NCI-H1694 (cell line): ENCODE results near the gene ABHD2.
"Not testable (repeated sequence)": the region's sequence is repeated elsewhere in the genome, so short reads cannot be mapped to it uniquely, and the experiment has no call there.

Experiments
- DNase-seq: peaks from one replicate; lab custom pipeline; 2025; lab: John Stamatoyannopoulos, UW

The ABHD2 gene

GRCh38 chr15:89087830-89088604 lies at the start of gene ABHD2:
Gene ABHD2, plus strand, starts transcription at chr15:89088456. Its CDS starts 27,872 bp downstream, at chr15:89116328.
- peak; percentile 99 for DNase-seq

GRCh38 chr15:89039142-89039541 lies 49.1 kb upstream of the ABHD2 start:
- DNase-seq, result no peak

GRCh38 chr15:89041507-89041906 lies 46.7 kb upstream of the ABHD2 start:
- no peak for DNase-seq

- no peak for DNase-seq
Observed at GRCh38 chr15:89042387-89042786, 45.9 kb upstream of the ABHD2 start.

GRCh38 chr15:89043031-89044002 lies 44.9 kb upstream of the ABHD2 start:
- DNase-seq, result no peak

GRCh38 chr15:89049016-89049666 lies 39.1 kb upstream of the ABHD2 start:
- not testable (repeated sequence) for DNase-seq

GRCh38 chr15:89051875-89052274 lies 36.4 kb upstream of the ABHD2 start:
- DNase-seq, result no peak

GRCh38 chr15:89052474-89052873 lies 35.8 kb upstream of the ABHD2 start:
- DNase-seq, result no peak

GRCh38 chr15:89054873-89055272 lies 33.4 kb upstream of the ABHD2 start:
- DNase-seq, result no peak

- DNase-seq, result peak; percentile 39
Observed at GRCh38 chr15:89057506-89058133, 30.6 kb upstream of the ABHD2 start.

- DNase-seq, result no peak
Observed at GRCh38 chr15:89058376-89058775, 29.9 kb upstream of the ABHD2 start.

- no peak for DNase-seq
Observed at GRCh38 chr15:89058876-89059405, 29.3 kb upstream of the ABHD2 start.

- DNase-seq, result no peak
Observed at GRCh38 chr15:89066280-89066679, 22.0 kb upstream of the ABHD2 start.

- no peak for DNase-seq
Observed at GRCh38 chr15:89067751-89068150, 20.5 kb upstream of the ABHD2 start.

- no peak for DNase-seq
Observed at GRCh38 chr15:89068325-89068784, 19.9 kb upstream of the ABHD2 start.

GRCh38 chr15:89070197-89071124 lies 17.8 kb upstream of the ABHD2 start:
- no peak for DNase-seq

- no peak for DNase-seq
Observed at GRCh38 chr15:89071471-89071870, 16.8 kb upstream of the ABHD2 start.

- DNase-seq, result no peak
Observed at GRCh38 chr15:89072277-89072869, 15.9 kb upstream of the ABHD2 start.

GRCh38 chr15:89074402-89075012 lies 13.7 kb upstream of the ABHD2 start:
- DNase-seq, result no peak
